Peyer's patch (tissue), 4 donors: ENCODE data around the gene ST6GAL1.

Experiments
- CTCF ChIP-seq, 6 experiments: fragments of 450-650 bp in 4 of 6; fragments of 200-600 bp in 2 of 6; sonication (generic) in 1 of 6; IDR thresholded peaks; one replicate each; pipeline ENCODE4 v1.5.1; 2017 to 2019; ENCODE audit warnings: antibody characterized with exemption in 6 of 6, mild to moderate bottlenecking in 3 of 6, moderate library complexity in 1 of 6
- POLR2A ChIP-seq, 2 donors: fragments of 450-650 bp; IDR thresholded peaks; one replicate each; pipeline ENCODE4 v1.5.1; 2017; ENCODE audit warnings: antibody characterized with exemption in 2 of 2, mild to moderate bottlenecking in 2 of 2, moderate library complexity in 2 of 2

GRCh38 chr3:186882881-186883685 lies 47.2 kb upstream of the ST6GAL1 start:
- TF ChIP-seq CTCF (IDR thresholded peaks at IDR 0.05) (no peak), POLR2A (IDR thresholded peaks at IDR 0.05) (no peak)
